HepG2 (cell line): ENCODE measurements around the gene FGF9.

Experiments
- BRD4 ChIP-seq: sonication (generic); formaldehyde crosslinking; IDR thresholded peaks from 2 replicates; pipeline ENCODE4 v1.4.0; 2020; ENCODE audit warnings: missing genetic modification reagents
- CEBPG ChIP-seq: IDR thresholded peaks from 2 replicates; pipeline ENCODE4 v1.6.1; 2016
- FOSL1 ChIP-seq: sonication (generic); formaldehyde crosslinking; IDR thresholded peaks from 2 replicates; pipeline ENCODE4 v1.9.0; 2021; ENCODE audit warnings: missing genetic modification reagents, borderline replicate concordance
- KAT7 ChIP-seq: IDR thresholded peaks from 2 replicates; pipeline ENCODE4 v1.6.1; 2018; ENCODE audit warnings: borderline replicate concordance, missing compliant biosample characterization
- PHB2 ChIP-seq: fragments of 450-650 bp; IDR thresholded peaks from 2 replicates; pipeline ENCODE4 v1.6.1; 2018; ENCODE audit not compliant: partially characterized antibody
- ZNF101 ChIP-seq: sonication (generic); formaldehyde crosslinking; IDR thresholded peaks from 2 replicates; pipeline ENCODE4 v1.4.0; 2020; ENCODE audit warnings: mild to moderate bottlenecking, low read depth, missing genetic modification reagents, borderline replicate concordance
- ZNF121 ChIP-seq: sonication (generic); formaldehyde crosslinking; IDR thresholded peaks from 2 replicates; pipeline ENCODE4 v1.5.0; 2020; ENCODE audit warnings: mild to moderate bottlenecking, missing genetic modification reagents
- ZNF841 ChIP-seq: sonication (generic); formaldehyde crosslinking; IDR thresholded peaks from 2 replicates; pipeline ENCODE4 v1.8.1; 2023; ENCODE audit warnings: missing genetic modification reagents, borderline replicate concordance
- TF ChIP-seq, protein P1 (sequence below): sonication (generic); formaldehyde crosslinking; IDR thresholded peaks from 2 replicates; pipeline ENCODE4 v1.5.0; 2020; ENCODE audit warnings: mild to moderate bottlenecking, missing genetic modification reagents, moderate library complexity
- TF ChIP-seq, protein P2 (sequence below): sonication (generic); formaldehyde crosslinking; IDR thresholded peaks from 2 replicates; pipeline ENCODE4 v1.4.0; 2020; ENCODE audit warnings: missing genetic modification reagents, borderline replicate concordance

DNA sequence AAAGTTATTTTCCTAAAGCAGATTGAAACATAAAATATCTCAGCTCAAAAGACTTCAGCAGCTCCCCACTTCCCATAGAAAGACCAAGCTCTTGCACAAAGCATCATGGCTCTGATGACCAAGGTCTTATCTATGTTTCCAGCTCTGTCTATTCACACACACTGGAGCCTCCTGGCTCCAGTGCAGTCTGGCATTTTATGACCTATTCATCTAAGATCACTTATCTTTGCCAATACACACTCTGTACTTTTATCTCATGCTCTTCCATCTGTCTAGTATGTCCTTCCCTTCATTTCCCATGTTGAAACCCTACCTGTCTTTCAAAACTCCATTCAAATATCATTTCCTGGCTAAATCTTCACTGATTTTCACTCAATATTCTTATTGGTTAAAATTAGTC lies 74.4 kb downstream of the FGF9 start:
- TF ChIP-seq ZNF101 (CRISPR knock-in tag) (no peak), ZNF121 (CRISPR knock-in tag) (no peak), FOSL1 (CRISPR knock-in tag) (no peak), ZNF841 (CRISPR knock-in tag) (no peak), PHB2 (no peak), CEBPG (CRISPR knock-in tag) (no peak), KAT7 (CRISPR knock-in tag) (no peak), BRD4 (CRISPR knock-in tag) (no peak)
- TF ChIP-seq, protein P1, sequence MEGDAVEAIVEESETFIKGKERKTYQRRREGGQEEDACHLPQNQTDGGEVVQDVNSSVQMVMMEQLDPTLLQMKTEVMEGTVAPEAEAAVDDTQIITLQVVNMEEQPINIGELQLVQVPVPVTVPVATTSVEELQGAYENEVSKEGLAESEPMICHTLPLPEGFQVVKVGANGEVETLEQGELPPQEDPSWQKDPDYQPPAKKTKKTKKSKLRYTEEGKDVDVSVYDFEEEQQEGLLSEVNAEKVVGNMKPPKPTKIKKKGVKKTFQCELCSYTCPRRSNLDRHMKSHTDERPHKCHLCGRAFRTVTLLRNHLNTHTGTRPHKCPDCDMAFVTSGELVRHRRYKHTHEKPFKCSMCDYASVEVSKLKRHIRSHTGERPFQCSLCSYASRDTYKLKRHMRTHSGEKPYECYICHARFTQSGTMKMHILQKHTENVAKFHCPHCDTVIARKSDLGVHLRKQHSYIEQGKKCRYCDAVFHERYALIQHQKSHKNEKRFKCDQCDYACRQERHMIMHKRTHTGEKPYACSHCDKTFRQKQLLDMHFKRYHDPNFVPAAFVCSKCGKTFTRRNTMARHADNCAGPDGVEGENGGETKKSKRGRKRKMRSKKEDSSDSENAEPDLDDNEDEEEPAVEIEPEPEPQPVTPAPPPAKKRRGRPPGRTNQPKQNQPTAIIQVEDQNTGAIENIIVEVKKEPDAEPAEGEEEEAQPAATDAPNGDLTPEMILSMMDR (CRISPR knock-in tag), result no peak
- TF ChIP-seq, protein P2, sequence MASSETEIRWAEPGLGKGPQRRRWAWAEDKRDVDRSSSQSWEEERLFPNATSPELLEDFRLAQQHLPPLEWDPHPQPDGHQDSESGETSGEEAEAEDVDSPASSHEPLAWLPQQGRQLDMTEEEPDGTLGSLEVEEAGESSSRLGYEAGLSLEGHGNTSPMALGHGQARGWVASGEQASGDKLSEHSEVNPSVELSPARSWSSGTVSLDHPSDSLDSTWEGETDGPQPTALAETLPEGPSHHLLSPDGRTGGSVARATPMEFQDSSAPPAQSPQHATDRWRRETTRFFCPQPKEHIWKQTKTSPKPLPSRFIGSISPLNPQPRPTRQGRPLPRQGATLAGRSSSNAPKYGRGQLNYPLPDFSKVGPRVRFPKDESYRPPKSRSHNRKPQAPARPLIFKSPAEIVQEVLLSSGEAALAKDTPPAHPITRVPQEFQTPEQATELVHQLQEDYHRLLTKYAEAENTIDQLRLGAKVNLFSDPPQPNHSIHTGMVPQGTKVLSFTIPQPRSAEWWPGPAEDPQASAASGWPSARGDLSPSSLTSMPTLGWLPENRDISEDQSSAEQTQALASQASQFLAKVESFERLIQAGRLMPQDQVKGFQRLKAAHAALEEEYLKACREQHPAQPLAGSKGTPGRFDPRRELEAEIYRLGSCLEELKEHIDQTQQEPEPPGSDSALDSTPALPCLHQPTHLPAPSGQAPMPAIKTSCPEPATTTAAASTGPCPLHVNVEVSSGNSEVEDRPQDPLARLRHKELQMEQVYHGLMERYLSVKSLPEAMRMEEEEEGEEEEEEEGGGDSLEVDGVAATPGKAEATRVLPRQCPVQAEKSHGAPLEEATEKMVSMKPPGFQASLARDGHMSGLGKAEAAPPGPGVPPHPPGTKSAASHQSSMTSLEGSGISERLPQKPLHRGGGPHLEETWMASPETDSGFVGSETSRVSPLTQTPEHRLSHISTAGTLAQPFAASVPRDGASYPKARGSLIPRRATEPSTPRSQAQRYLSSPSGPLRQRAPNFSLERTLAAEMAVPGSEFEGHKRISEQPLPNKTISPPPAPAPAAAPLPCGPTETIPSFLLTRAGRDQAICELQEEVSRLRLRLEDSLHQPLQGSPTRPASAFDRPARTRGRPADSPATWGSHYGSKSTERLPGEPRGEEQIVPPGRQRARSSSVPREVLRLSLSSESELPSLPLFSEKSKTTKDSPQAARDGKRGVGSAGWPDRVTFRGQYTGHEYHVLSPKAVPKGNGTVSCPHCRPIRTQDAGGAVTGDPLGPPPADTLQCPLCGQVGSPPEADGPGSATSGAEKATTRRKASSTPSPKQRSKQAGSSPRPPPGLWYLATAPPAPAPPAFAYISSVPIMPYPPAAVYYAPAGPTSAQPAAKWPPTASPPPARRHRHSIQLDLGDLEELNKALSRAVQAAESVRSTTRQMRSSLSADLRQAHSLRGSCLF (CRISPR knock-in tag), result no peak
